A673 (cell line): ENCODE measurements around the gene NMT1. TPM values are rescaled to one million over a fixed set of nuclear protein-coding genes. Genes with fewer than 3 reads are reported as not detected.

ENCODE experiments used
- BruUV-seq: library from RNA; stranded (reverse); fragments of 400-500 nt; replicated peaks from 2 replicates; lab custom pipeline; 2021; lab: Mats Ljungman, UMichigan
- CTCF ChIA-PET: fragments of 300-600 bp; sonication (Branson Sonifier 250); formaldehyde crosslinking; loops from one replicate; lab custom pipeline; 2022; ENCODE audit warnings: antibody characterized with exemption; lab: Charles Lee
- POLR2A ChIA-PET: fragments of 300-600 bp; sonication (Branson Sonifier 250); formaldehyde crosslinking; loops from one replicate; lab custom pipeline; 2022; ENCODE audit warnings: antibody characterized with exemption; ENCODE audit not compliant: low non-redundant PET; lab: Charles Lee
- DNase-seq: peaks from one replicate; pipeline ENCODE4 v3.0.0-alpha.2; 2015; ENCODE audit warnings: low spot score
- H3K27ac ChIP-seq: fragments of 200-600 bp; sonication (generic); 2 replicates; pipeline ENCODE4 v1.5.1; 2016; ENCODE audit warnings: mixed run types, low read depth, mild to moderate bottlenecking, mixed read lengths, antibody characterized with exemption, low read length; ENCODE audit not compliant: poor library complexity, severe bottlenecking
- H3K27me3 ChIP-seq: fragments of 200-600 bp; sonication (generic); replicated peaks from 2 replicates; pipeline ENCODE4 v1.6.1; 2017; ENCODE audit warnings: mixed run types, low read depth, mild to moderate bottlenecking, mixed read lengths, antibody characterized with exemption, low read length; ENCODE audit not compliant: insufficient read depth, poor library complexity
- H3K36me3 ChIP-seq: fragments of 200-600 bp; sonication (generic); 2 replicates; pipeline ENCODE4 v1.6.1; 2016; ENCODE audit warnings: mixed run types, mild to moderate bottlenecking, mixed read lengths, antibody characterized with exemption, low read length; ENCODE audit not compliant: insufficient read depth, poor library complexity, severe bottlenecking
- H3K4me1 ChIP-seq: fragments of 200-600 bp; sonication (generic); 2 replicates; pipeline ENCODE4 v1.6.1; 2017; ENCODE audit warnings: mixed run types, mild to moderate bottlenecking, mixed read lengths, antibody characterized with exemption, low read length; ENCODE audit not compliant: insufficient read depth, poor library complexity, severe bottlenecking
- H3K4me3 ChIP-seq: fragments of 200-600 bp; sonication (generic); 2 replicates; pipeline ENCODE4 v1.5.1; 2016; ENCODE audit warnings: low read depth, mixed run types, mild to moderate bottlenecking, mixed read lengths, low read length; ENCODE audit not compliant: poor library complexity, severe bottlenecking
- H3K9me3 ChIP-seq: fragments of 200-600 bp; sonication (generic); 2 replicates; pipeline ENCODE4 v1.6.1; 2016; ENCODE audit warnings: mixed run types, low read depth, mild to moderate bottlenecking, mixed read lengths, antibody characterized with exemption, low read length; ENCODE audit not compliant: poor library complexity, severe bottlenecking
- EZH2 ChIP-seq: fragments of 200-600 bp; sonication (generic); IDR thresholded peaks from 2 replicates; pipeline ENCODE4 v1.6.1; 2017; ENCODE audit warnings: borderline replicate concordance, low read depth, mild to moderate bottlenecking, mixed read lengths, antibody characterized with exemption, low read length; ENCODE audit not compliant: poor library complexity, severe bottlenecking
- intact Hi-C: fragments of 100-400 bp; cut with micrococcal nuclease; formaldehyde crosslinking; loops from one replicate; pipeline ENCODE4 v1.10.0; 2022; ENCODE audit not compliant: unreplicated experiment
- total RNA-seq: library from RNA; stranded (reverse); gene quantifications from 2 replicates; pipeline ENCODE4 v1.2.3, GENCODE V29; 2021
- TF ChIP-seq, protein P1 (sequence below): fragments of 300-800, 200-600 bp; sonication (generic); conservative IDR thresholded peaks from 2 replicates; pipeline ENCODE4 v1.5.1; 2017; ENCODE audit warnings: low read depth, mild to moderate bottlenecking, antibody characterized with exemption, low read length, moderate library complexity, mixed read lengths

Gene NMT1
- total RNA-seq, 1 experiment from 2014 or later, result 108 TPM

DNA sequence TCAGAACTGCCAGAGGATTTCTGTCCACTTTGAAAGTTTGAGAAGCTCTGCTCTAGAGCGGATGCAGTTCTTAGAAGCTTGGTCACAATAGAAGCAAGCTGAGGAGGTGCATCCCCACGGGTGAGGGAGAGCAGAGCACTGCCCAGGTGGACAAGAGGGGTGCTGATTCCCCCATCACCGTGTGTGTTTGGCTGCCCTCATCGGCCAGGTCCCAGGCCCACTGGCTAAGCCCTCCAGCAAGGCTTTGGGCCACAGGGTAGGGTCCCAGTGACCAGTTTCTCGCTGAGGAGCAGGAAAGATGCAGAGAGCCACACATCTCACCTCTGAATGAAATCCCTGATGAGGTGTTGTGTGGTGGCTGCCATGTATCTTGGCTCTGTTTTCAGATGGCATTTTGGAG lies 26.9 kb downstream of the NMT1 start:
- CTCF ChIA-PET, result interaction anchor here (0.6 kb wide), 1 partner anchor 12 kb away, joined by 4 read pairs; no protein-coding TSS in a partner anchor
- H3K27me3 ChIP-seq, result no peaks in the 10 kb centered on the region
- H3K9me3 ChIP-seq, result no peaks in the 10 kb centered on the region
- no peak for DNase-seq
- no TSS peak for BruUV-seq
- TF ChIP-seq, protein P1, sequence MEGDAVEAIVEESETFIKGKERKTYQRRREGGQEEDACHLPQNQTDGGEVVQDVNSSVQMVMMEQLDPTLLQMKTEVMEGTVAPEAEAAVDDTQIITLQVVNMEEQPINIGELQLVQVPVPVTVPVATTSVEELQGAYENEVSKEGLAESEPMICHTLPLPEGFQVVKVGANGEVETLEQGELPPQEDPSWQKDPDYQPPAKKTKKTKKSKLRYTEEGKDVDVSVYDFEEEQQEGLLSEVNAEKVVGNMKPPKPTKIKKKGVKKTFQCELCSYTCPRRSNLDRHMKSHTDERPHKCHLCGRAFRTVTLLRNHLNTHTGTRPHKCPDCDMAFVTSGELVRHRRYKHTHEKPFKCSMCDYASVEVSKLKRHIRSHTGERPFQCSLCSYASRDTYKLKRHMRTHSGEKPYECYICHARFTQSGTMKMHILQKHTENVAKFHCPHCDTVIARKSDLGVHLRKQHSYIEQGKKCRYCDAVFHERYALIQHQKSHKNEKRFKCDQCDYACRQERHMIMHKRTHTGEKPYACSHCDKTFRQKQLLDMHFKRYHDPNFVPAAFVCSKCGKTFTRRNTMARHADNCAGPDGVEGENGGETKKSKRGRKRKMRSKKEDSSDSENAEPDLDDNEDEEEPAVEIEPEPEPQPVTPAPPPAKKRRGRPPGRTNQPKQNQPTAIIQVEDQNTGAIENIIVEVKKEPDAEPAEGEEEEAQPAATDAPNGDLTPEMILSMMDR, result no peak
- no peak for TF ChIP-seq EZH2
- H3K36me3 ChIP-seq, result peaks cover 42% of the 10 kb centered on the region
- H3K4me1 ChIP-seq, result no peaks in the 10 kb centered on the region
- H3K27ac ChIP-seq, result no peak overlapping the region
- intact Hi-C loops, result no loop called here
- POLR2A ChIA-PET, result no interaction called here
- H3K4me3 ChIP-seq, result no peak overlapping the region

DNA sequence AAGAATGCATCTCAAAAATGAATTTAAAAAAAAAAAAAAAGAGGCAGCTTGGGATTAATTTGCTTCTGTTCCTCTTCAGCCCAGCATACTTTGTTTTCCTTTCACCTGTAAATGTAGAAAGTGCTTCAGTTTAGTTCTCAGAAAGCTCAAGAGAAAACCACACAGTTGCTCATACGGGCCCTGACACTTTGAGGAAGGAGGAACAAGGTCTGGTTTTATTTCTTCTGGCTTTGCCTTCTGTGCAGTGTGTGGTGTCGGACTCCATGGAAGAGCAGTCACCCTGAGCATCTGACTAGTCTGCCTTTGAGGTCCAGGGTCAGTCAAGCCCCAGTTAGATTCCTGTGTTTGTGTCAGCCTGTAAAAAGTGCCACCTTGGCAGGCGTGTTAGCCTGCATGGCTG lies 27.6 kb downstream of the NMT1 start:
- no peaks in the 10 kb centered on the region for H3K9me3 ChIP-seq
- no peaks in the 10 kb centered on the region for H3K27me3 ChIP-seq
- no peak for DNase-seq
- H3K27ac ChIP-seq, result no peak overlapping the region
- ChIA-PET POLR2A (no interaction called here), CTCF (interaction anchor here (0.7 kb wide), 1 partner anchor 11 kb away, joined by 4 read pairs; no protein-coding TSS in a partner anchor)
- no peak overlapping the region for H3K4me3 ChIP-seq
- intact Hi-C loops, result no loop called here
- no peak for TF ChIP-seq EZH2
- TF ChIP-seq, protein P1, result no peak
- BruUV-seq, result no TSS peak
- no peaks in the 10 kb centered on the region for H3K4me1 ChIP-seq
- H3K36me3 ChIP-seq, result peaks cover 43% of the 10 kb centered on the region

DNA sequence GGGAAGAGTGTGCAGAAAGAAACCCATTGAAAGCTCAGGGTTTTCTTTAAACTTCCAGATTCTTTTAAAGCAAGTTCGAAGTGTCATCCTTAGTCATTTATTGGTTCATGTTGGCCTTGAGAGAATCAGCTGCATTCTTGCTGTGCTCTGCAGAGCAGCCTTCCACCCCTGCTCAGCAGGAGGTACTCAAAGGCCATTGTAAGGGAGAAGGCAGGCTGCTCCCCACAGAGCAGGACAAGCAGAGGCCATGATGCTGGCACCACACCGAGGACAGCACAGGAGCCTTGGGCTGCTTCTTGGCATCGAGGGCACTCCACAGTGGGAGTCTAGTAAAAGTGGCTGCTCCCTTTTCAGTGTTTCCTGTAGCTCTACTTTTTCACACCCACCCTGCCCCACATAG lies 29.6 kb downstream of the NMT1 start:
- Histone ChIP-seq H3K36me3 (peaks cover 32% of the 10 kb centered on the region), H3K27me3 (no peaks in the 10 kb centered on the region), H3K27ac (no peak overlapping the region), H3K9me3 (no peaks in the 10 kb centered on the region), H3K4me1 (no peaks in the 10 kb centered on the region), H3K4me3 (no peak overlapping the region)
- ChIA-PET POLR2A (no interaction called here), CTCF (no interaction called here)
- intact Hi-C loops, result loop anchor here (10.0 kb wide), 1 partner anchor 316 kb away; no protein-coding TSS in a partner anchor
- TF ChIP-seq, protein P1, result no peak
- TF ChIP-seq EZH2, result no peak
- no TSS peak for BruUV-seq
- no peak for DNase-seq
